OCI-LY3 (cell line): Measurements from ENCODE around the gene NELL2.

ENCODE experiments used
- EZH2phosphoT487 ChIP-seq: fragments of 200-600 bp; shearing (Covaris generic); IDR thresholded peaks from 2 replicates; pipeline ENCODE4 v1.6.1; 2018; ENCODE audit warnings: antibody characterized with exemption, mixed run types, low read depth
- TF ChIP-seq, protein P1 (sequence below): fragments of 200-600, 300-600 bp; sonication (generic); IDR thresholded peaks from 2 replicates; pipeline ENCODE4 v1.5.1; 2014; ENCODE audit warnings: antibody characterized with exemption, low read length, low read depth

DNA sequence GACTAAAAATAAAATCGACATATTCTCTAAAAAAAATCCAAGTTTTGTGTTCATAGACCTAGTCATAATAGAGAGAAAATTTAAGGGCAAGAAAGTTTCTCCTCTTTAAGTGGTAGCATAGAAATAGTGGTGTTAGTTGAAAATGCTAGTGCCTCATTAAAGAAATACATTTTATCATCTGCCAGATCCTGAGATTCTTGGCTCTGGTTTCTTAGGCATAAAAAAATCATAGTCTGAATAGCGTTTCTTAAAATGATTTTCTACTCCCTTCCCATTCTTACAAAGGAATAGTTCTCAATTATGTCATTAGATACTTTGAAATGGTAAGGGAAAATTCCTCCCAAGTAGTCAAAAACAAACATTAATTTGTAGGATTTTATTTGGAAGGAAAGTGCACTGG is 212.8 kb downstream of the NELL2 start:
- TF ChIP-seq, protein P1, sequence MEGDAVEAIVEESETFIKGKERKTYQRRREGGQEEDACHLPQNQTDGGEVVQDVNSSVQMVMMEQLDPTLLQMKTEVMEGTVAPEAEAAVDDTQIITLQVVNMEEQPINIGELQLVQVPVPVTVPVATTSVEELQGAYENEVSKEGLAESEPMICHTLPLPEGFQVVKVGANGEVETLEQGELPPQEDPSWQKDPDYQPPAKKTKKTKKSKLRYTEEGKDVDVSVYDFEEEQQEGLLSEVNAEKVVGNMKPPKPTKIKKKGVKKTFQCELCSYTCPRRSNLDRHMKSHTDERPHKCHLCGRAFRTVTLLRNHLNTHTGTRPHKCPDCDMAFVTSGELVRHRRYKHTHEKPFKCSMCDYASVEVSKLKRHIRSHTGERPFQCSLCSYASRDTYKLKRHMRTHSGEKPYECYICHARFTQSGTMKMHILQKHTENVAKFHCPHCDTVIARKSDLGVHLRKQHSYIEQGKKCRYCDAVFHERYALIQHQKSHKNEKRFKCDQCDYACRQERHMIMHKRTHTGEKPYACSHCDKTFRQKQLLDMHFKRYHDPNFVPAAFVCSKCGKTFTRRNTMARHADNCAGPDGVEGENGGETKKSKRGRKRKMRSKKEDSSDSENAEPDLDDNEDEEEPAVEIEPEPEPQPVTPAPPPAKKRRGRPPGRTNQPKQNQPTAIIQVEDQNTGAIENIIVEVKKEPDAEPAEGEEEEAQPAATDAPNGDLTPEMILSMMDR = no peak
- TF ChIP-seq EZH2phosphoT487 = no peak
